AG04449 (cell line): ENCODE results near the gene CSTF3.

ENCODE experiments used
- CTCF ChIA-PET: fragments of 350-600 bp; formaldehyde crosslinking; extraction: SDS; loops from one replicate; lab custom pipeline; 2021; ENCODE audit warnings: antibody characterized with exemption; lab: Yijun Ruan, JAX
- POLR2A ChIA-PET: fragments of 400-600, 350-600 bp; formaldehyde crosslinking; extraction: SDS; loops from one replicate; lab custom pipeline; 2020; ENCODE audit warnings: antibody characterized with exemption, inconsistent platforms; lab: Yijun Ruan, JAX
- DNase-seq: peaks from one replicate; pipeline ENCODE4 v3.0.0-alpha.2; 2010; ENCODE audit warnings: low read depth, low spot score
- H3K4me3 ChIP-seq: 2 replicates; pipeline ENCODE4 v1.5.1; 2011; ENCODE audit warnings: low read depth, mild to moderate bottlenecking, control low read depth, low read length
- TF ChIP-seq, protein P1 (sequence below): IDR thresholded peaks from one replicate; pipeline ENCODE4 v1.5.1; 2011; ENCODE audit warnings: mild to moderate bottlenecking, moderate library complexity, low read length, control low read depth, inconsistent platforms; ENCODE audit not compliant: insufficient read depth; ENCODE audit errors: missing control alignments

The CSTF3 gene

DNA sequence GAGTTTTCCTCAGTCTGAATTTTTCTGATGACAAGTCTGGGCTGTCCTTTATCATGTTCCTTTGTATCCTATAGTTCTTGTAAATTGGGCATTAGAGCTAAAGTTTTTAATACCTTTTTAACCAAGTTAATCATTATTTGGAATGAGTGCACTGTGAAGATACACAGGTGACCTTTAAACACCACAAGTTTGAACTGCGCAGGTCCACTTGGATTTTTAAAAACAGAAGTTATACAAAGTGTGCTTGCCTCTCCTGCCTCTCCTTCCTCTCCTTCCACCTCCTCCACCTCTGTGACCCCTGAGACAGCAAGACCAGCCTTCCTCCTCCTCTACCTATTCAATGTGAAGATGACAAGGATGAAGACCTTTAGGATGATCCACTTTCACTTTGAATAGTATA, 126.3 kb downstream of the CSTF3 start:
- ChIA-PET POLR2A (no interaction called here), CTCF (no interaction called here)
- TF ChIP-seq, protein P1, sequence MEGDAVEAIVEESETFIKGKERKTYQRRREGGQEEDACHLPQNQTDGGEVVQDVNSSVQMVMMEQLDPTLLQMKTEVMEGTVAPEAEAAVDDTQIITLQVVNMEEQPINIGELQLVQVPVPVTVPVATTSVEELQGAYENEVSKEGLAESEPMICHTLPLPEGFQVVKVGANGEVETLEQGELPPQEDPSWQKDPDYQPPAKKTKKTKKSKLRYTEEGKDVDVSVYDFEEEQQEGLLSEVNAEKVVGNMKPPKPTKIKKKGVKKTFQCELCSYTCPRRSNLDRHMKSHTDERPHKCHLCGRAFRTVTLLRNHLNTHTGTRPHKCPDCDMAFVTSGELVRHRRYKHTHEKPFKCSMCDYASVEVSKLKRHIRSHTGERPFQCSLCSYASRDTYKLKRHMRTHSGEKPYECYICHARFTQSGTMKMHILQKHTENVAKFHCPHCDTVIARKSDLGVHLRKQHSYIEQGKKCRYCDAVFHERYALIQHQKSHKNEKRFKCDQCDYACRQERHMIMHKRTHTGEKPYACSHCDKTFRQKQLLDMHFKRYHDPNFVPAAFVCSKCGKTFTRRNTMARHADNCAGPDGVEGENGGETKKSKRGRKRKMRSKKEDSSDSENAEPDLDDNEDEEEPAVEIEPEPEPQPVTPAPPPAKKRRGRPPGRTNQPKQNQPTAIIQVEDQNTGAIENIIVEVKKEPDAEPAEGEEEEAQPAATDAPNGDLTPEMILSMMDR = no peak
- DNase-seq = no peak
- H3K4me3 ChIP-seq = no peak overlapping the region
